Ovary (tissue), 3 donors: ENCODE results near the gene ANKS1B.

Experiments
- CTCF ChIP-seq, 3 donors: fragments of 450-650 bp in 2 of 3; fragments of 200-600 bp in 1 of 3; IDR thresholded peaks; one replicate each; pipeline versions ENCODE4 v1.5.1 to v1.8.0; 2016 to 2022; ENCODE audit warnings: antibody characterized with exemption in 3 of 3, mild to moderate bottlenecking in 1 of 3
- POLR2A ChIP-seq: fragments of 450-650 bp; IDR thresholded peaks from one replicate; pipeline ENCODE4 v1.6.1; 2017; ENCODE audit warnings: antibody characterized with exemption, mild to moderate bottlenecking, moderate library complexity
- donor health status: DM: no; HTN: no; CAD: no.

GRCh38 chr12:99486277-99486676, 498.5 kb downstream of the ANKS1B start:
- TF ChIP-seq CTCF (IDR thresholded peaks at IDR 0.05) (no peak), POLR2A (no peak)
